GM19193 (cell line): Measurements from ENCODE around the gene PRRC2B.

ENCODE experiments used
- POLR2A ChIP-seq: IDR thresholded peaks from 4 replicates; pipeline ENCODE4 v1.6.1; 2011; ENCODE audit not compliant: insufficient read depth, insufficient read length; ENCODE audit errors: extremely low read depth

PRRC2B gene

GRCh38 chr9:131443648-131444047, 49.8 kb downstream of the PRRC2B start:
- no peak for TF ChIP-seq POLR2A

- no peak for TF ChIP-seq POLR2A
These were observed 52.4 kb downstream of the PRRC2B start for GRCh38 chr9:131446276-131446675.

GRCh38 chr9:131447148-131447547, 53.3 kb downstream of the PRRC2B start:
- no peak for TF ChIP-seq POLR2A

- TF ChIP-seq POLR2A, result no peak
These were observed 53.7 kb downstream of the PRRC2B start for GRCh38 chr9:131447600-131447999.

GRCh38 chr9:131448818-131449217, 54.9 kb downstream of the PRRC2B start:
- TF ChIP-seq POLR2A, result no peak

- no peak for TF ChIP-seq POLR2A
These were observed 55.4 kb downstream of the PRRC2B start for GRCh38 chr9:131449276-131449675.

GRCh38 chr9:131454028-131454427, 60.1 kb downstream of the PRRC2B start:
- no peak for TF ChIP-seq POLR2A

- no peak for TF ChIP-seq POLR2A
These were observed 63.9 kb downstream of the PRRC2B start for GRCh38 chr9:131457746-131458145.

GRCh38 chr9:131459056-131459455, 65.2 kb downstream of the PRRC2B start:
- no peak for TF ChIP-seq POLR2A

- TF ChIP-seq POLR2A, result no peak
These were observed 67.3 kb downstream of the PRRC2B start for GRCh38 chr9:131461166-131461565.

- TF ChIP-seq POLR2A, result no peak
These were observed 70.6 kb downstream of the PRRC2B start for GRCh38 chr9:131464354-131465000.

GRCh38 chr9:131465401-131465800, 71.5 kb downstream of the PRRC2B start:
- TF ChIP-seq POLR2A, result no peak

- no peak for TF ChIP-seq POLR2A
These were observed 73.5 kb downstream of the PRRC2B start for GRCh38 chr9:131467214-131467935.

GRCh38 chr9:131468031-131468430, 74.1 kb downstream of the PRRC2B start:
- TF ChIP-seq POLR2A, result no peak

- TF ChIP-seq POLR2A, result no peak
These were observed 75.5 kb downstream of the PRRC2B start for GRCh38 chr9:131469356-131469755.

- no peak for TF ChIP-seq POLR2A
These were observed 76.1 kb downstream of the PRRC2B start for GRCh38 chr9:131469951-131470350.
